K562 (cell line): ENCODE results near the gene CYB5R4. TPM values are rescaled to one million over a fixed set of nuclear protein-coding genes. Genes with fewer than 3 reads are reported as not detected.
A peak's percentile ranks its signal among the peaks of the same experiment; 100 is the strongest.

ENCODE experiments used
- CBX2 ChIP-seq: fragments of 200-600 bp; sonication (generic); IDR thresholded peaks from one replicate; pipeline ENCODE4 v1.6.1; 2012; ENCODE audit warnings: mild to moderate bottlenecking, low read length, inconsistent platforms; ENCODE audit not compliant: insufficient read depth, poor library complexity, severe bottlenecking
- CHD4 ChIP-seq: fragments of 200-600 bp; sonication (generic); IDR thresholded peaks from 3 replicates; pipeline ENCODE4 v1.6.1; 2012; ENCODE audit warnings: low read depth, mild to moderate bottlenecking, mixed read lengths, low read length, inconsistent platforms; ENCODE audit not compliant: insufficient read depth, insufficient replicate concordance, poor library complexity, severe bottlenecking
- DMBX1 ChIP-seq: fragments of 250-450 bp; sonication (Bioruptor Pico); IDR thresholded peaks from 2 replicates; pipeline ENCODE4 v1.8.0; 2022; ENCODE audit warnings: inconsistent platforms, mild to moderate bottlenecking, moderate library complexity, borderline replicate concordance
- GTF2E2 ChIP-seq: fragments of 200-800 bp; sonication (Bioruptor generic); IDR thresholded peaks from 2 replicates; pipeline ENCODE4 v1.6.1; 2016; ENCODE audit warnings: missing genetic modification characterization, missing compliant biosample characterization
- HDAC3 ChIP-seq: fragments of 450-650 bp; IDR thresholded peaks from 2 replicates; pipeline ENCODE4 v1.6.1; 2018; ENCODE audit warnings: borderline replicate concordance, mild to moderate bottlenecking, moderate library complexity; ENCODE audit not compliant: partially characterized antibody
- HEY1 ChIP-seq: fragments of 250-450 bp; sonication (Bioruptor Pico); IDR thresholded peaks from 2 replicates; pipeline ENCODE4 v1.5.0; 2020; ENCODE audit warnings: mild to moderate bottlenecking, moderate library complexity, borderline replicate concordance
- MYNN ChIP-seq, 2 experiments: sonication (generic); formaldehyde crosslinking in 1 of 2; IDR thresholded peaks; 2 replicates each; pipeline versions ENCODE4 v1.5.0 to v1.6.1; 2016 to 2020; ENCODE audit warnings: antibody characterized with exemption in 1 of 2, missing genetic modification reagents in 1 of 2
- PHF20 ChIP-seq: fragments of 450-650 bp; IDR thresholded peaks from 2 replicates; pipeline ENCODE4 v1.6.1; 2018; ENCODE audit not compliant: partially characterized antibody
- PURB ChIP-seq: sonication (generic); formaldehyde crosslinking; IDR thresholded peaks from 2 replicates; pipeline ENCODE4 v1.9.0; 2021; ENCODE audit warnings: low read depth, mild to moderate bottlenecking, missing genetic modification reagents
- SIN3A ChIP-seq, 2 experiments: fragments of 150-350 bp in 1 of 2; IDR thresholded peaks; 2 replicates each; pipeline ENCODE4 v1.6.1; 2011 to 2016; ENCODE audit warnings: borderline replicate concordance in 2 of 2, low read depth in 2 of 2, low read length in 2 of 2, mild to moderate bottlenecking in 2 of 2, moderate library complexity in 2 of 2; ENCODE audit not compliant: control insufficient read depth in 1 of 2
- SUPT5H ChIP-seq: fragments of 450-650 bp; IDR thresholded peaks from 2 replicates; pipeline ENCODE4 v1.6.1; 2016
- TARDBP ChIP-seq: fragments of 450-650 bp; IDR thresholded peaks from 2 replicates; pipeline ENCODE4 v1.6.1; 2016
- TFAP4 ChIP-seq: sonication (generic); formaldehyde crosslinking; IDR thresholded peaks from 2 replicates; pipeline ENCODE4 v1.8.0; 2022; ENCODE audit warnings: missing genetic modification reagents, mild to moderate bottlenecking, moderate library complexity, borderline replicate concordance
- ZFP30 ChIP-seq: fragments of 250-450 bp; sonication (Bioruptor Pico); IDR thresholded peaks from 2 replicates; pipeline ENCODE4 v1.8.0; 2022; ENCODE audit warnings: moderate library complexity, mild to moderate bottlenecking, inconsistent platforms, borderline replicate concordance
- ZNF253 ChIP-seq: fragments of 250-450 bp; sonication (Bioruptor Pico); conservative IDR thresholded peaks from 2 replicates; pipeline ENCODE4 v1.6.1; 2021; ENCODE audit warnings: mild to moderate bottlenecking
- ZNF764 ChIP-seq: fragments of 250-450 bp; sonication (Bioruptor Pico); IDR thresholded peaks from 2 replicates; pipeline ENCODE4 v1.4.0; 2020; ENCODE audit warnings: low read depth, mild to moderate bottlenecking, moderate library complexity
- ZNF77 ChIP-seq: fragments of 250-450 bp; sonication (Bioruptor Pico); IDR thresholded peaks from 2 replicates; pipeline ENCODE4 v1.5.0; 2020
- ZSCAN32 ChIP-seq: fragments of 450-650 bp; formaldehyde crosslinking; IDR thresholded peaks from 2 replicates; pipeline ENCODE4 v1.4.0; 2020; ENCODE audit warnings: mild to moderate bottlenecking, moderate library complexity
- polyA plus RNA-seq, 8 experiments: library from polyadenylated mRNA; depleted of rRNA in 4 of 8; stranded (reverse) in 5 of 8; unstranded in 3 of 8; fragments of >200 nt; fragmentation: Nextera tagmentation in 2 of 8; fragmentation: Illumina TruSeq in 1 of 8; extraction: Ambion mirVana in 2 of 8; extraction: Trizol in 1 of 8; gene quantifications; 2 replicates each; pipeline versions ENCODE4 v1.2.1 to v1.2.3, GENCODE V29; 2011 to 2014; ENCODE audit warnings: inconsistent platforms in 1 of 8, missing spikeins in 1 of 8
- total RNA-seq, 7 experiments: library from RNA; depleted of rRNA in 6 of 7; stranded (reverse); fragments of >200 nt in 6 of 7; fragmentation: Illumina TruSeq in 2 of 7; extraction: Trizol in 2 of 7; gene quantifications; 2 replicates each; pipeline versions ENCODE4 v1.2.1 to v1.2.3, GENCODE V29; 2011 to 2021; ENCODE audit warnings: low replicate concordance in 1 of 7
- TF ChIP-seq, protein P1 (sequence below): fragments of 450-650 bp; IDR thresholded peaks from 2 replicates; pipeline ENCODE4 v1.7.0; 2016; ENCODE audit warnings: borderline replicate concordance
- TF ChIP-seq, protein P2 (sequence below), 2 experiments: fragments of 450-650 bp in 1 of 2; sonication (generic) in 1 of 2; formaldehyde crosslinking; conservative IDR thresholded peaks; 2 replicates each; pipeline versions ENCODE4 v1.4.0 to v1.8.1; 2020 to 2022; ENCODE audit warnings: mild to moderate bottlenecking in 1 of 2, missing genetic modification reagents in 1 of 2

CYB5R4 gene
- total and polyA plus RNA-seq, 9 of the 15 experiments (the other 6 are each of a cell fraction or from before 2014, with no cell fraction given): 5.9 to 23.1 (median 19.0) TPM

DNA sequence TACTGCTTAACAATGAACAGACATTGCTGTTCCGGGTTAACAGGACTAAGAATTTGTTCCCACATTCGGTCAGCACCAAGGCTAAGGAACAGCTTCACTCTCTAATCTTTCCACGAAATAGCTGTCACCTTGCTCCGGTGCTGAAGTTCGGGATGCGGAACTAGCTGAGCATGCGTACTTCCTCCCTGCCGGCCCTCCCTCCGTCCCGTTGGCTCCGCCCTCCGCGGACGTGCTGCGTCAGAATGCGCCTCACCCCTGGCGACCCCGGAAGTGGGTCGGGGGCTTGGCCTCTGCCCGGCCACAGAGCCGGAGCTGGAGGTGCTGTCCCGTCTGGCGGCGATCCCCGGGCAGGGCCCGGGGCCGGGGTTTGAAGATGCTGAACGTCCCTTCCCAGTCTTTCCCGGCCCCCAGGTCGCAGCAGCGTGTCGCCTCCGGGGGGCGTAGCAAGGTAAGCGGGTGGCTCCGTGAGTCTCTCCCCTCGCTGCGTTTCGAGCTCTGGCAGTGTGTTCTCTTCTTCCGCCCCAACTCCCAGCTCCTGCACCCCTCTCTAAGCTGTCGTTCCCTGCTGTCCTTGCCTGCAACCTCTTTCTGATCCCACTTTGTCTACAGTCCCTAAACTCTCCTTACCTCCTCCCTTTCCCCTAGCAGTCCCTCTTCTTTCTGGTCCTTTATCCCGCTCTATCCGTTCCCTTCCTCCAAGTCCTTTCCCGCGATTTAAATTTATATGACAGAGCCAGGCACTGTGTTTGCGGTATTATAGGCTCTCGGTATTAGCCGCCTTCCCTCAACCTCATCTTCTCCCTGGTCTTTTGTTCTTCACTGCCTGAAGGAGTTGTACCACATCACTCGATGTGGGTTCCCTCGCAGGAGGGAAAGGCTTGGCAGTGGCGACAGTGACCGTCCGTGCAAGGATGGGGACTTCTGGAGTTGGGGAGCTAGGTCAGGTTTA is at the start of gene CYB5R4 (continued):
- TF ChIP-seq MYNN (IDR thresholded peaks at IDR 0.05): no peak
- peak; percentile 88 for TF ChIP-seq MYNN (CRISPR knock-in tag; IDR thresholded peaks at IDR 0.05)
- peak; percentile 89 for TF ChIP-seq PHF20
- no peak for TF ChIP-seq ZSCAN32 (CRISPR knock-in tag)
- TF ChIP-seq PURB (CRISPR knock-in tag): no peak
- TF ChIP-seq, protein P1, sequence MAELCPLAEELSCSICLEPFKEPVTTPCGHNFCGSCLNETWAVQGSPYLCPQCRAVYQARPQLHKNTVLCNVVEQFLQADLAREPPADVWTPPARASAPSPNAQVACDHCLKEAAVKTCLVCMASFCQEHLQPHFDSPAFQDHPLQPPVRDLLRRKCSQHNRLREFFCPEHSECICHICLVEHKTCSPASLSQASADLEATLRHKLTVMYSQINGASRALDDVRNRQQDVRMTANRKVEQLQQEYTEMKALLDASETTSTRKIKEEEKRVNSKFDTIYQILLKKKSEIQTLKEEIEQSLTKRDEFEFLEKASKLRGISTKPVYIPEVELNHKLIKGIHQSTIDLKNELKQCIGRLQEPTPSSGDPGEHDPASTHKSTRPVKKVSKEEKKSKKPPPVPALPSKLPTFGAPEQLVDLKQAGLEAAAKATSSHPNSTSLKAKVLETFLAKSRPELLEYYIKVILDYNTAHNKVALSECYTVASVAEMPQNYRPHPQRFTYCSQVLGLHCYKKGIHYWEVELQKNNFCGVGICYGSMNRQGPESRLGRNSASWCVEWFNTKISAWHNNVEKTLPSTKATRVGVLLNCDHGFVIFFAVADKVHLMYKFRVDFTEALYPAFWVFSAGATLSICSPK: 0 out of 2 replicates have a peak, but pooled peaks have one; percentile 80
- TF ChIP-seq ZNF764 (CRISPR knock-in tag): no peak
- TF ChIP-seq DMBX1 (CRISPR knock-in tag): peak; percentile 98
- TF ChIP-seq HEY1 (CRISPR knock-in tag): no peak
- TF ChIP-seq HDAC3: no peak
- no peak for TF ChIP-seq CBX2
- TF ChIP-seq, protein P2, sequence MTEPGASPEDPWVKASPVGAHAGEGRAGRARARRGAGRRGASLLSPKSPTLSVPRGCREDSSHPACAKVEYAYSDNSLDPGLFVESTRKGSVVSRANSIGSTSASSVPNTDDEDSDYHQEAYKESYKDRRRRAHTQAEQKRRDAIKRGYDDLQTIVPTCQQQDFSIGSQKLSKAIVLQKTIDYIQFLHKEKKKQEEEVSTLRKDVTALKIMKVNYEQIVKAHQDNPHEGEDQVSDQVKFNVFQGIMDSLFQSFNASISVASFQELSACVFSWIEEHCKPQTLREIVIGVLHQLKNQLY (CRISPR knock-in tag; conservative IDR thresholded peaks at IDR 0.05): peak in 1 of 2 experiments; percentile 94; a peak in 2 of 4 replicates
- peak; percentile 89 for TF ChIP-seq TFAP4 (CRISPR knock-in tag)
- no peak for TF ChIP-seq ZFP30 (CRISPR knock-in tag)
- no peak for TF ChIP-seq CHD4
- TF ChIP-seq TARDBP: peak; percentile 73
- no peak for TF ChIP-seq ZNF77 (CRISPR knock-in tag)
- TF ChIP-seq GTF2E2 (tag): peak; percentile 27; the same call in 1 of the 2 replicates
- TF ChIP-seq SIN3A (IDR thresholded peaks at IDR 0.05; ENCODE audit: borderline replicate concordance in 2 of 2, control insufficient read depth in 1 of 2, low read depth in 2 of 2, low read length in 2 of 2): peak; percentile 100
- no peak for TF ChIP-seq ZNF253 (CRISPR knock-in tag)
- peak; percentile 88 for TF ChIP-seq SUPT5H
